GM23338 (cell line): Measurements from ENCODE around the gene REEP6. TPM values are rescaled to one million over a fixed set of nuclear protein-coding genes. Genes with fewer than 3 reads are reported as not detected.

Experiments used
- ATAC-seq: fragments of 200-7000 bp; cut with Tn5 transposase; 3 replicates; pipeline ENCODE4 v1.9.1; 2020
- DNase-seq: peaks from one replicate; pipeline ENCODE4 v3.0.0-alpha.2; 2015; ENCODE audit warnings: low spot score
- H2AFZ ChIP-seq: fragments of 200-600 bp; sonication (generic); 2 replicates; pipeline ENCODE4 v1.8.0; 2016; ENCODE audit warnings: antibody characterized with exemption, mild to moderate bottlenecking, moderate library complexity
- H3F3A ChIP-seq: fragments of 200-600 bp; sonication (generic); replicated peaks from 2 replicates; pipeline ENCODE4 v1.8.0; 2017; ENCODE audit warnings: antibody characterized with exemption, mixed run types, low read depth
- H3K27ac ChIP-seq: fragments of 200-600 bp; sonication (generic); 2 replicates; pipeline ENCODE4 v1.6.1; 2016; ENCODE audit warnings: low read depth
- H3K27me3 ChIP-seq: fragments of 200-600 bp; sonication (generic); 2 replicates; pipeline ENCODE4 v1.8.0; 2016; ENCODE audit warnings: mild to moderate bottlenecking, mixed run types, moderate library complexity; ENCODE audit not compliant: insufficient read depth
- H3K36me3 ChIP-seq: fragments of 200-600 bp; sonication (generic); 2 replicates; pipeline ENCODE4 v1.8.0; 2016; ENCODE audit warnings: mild to moderate bottlenecking; ENCODE audit not compliant: insufficient read depth
- H3K4me1 ChIP-seq: fragments of 200-600 bp; sonication (generic); 2 replicates; pipeline ENCODE4 v1.8.0; 2016; ENCODE audit warnings: mild to moderate bottlenecking, moderate library complexity; ENCODE audit not compliant: insufficient read depth
- H3K4me2 ChIP-seq: fragments of 200-600 bp; sonication (generic); 2 replicates; pipeline ENCODE4 v1.7.1; 2017; ENCODE audit warnings: mixed run types
- H3K4me3 ChIP-seq: fragments of 200-600 bp; sonication (generic); 2 replicates; pipeline ENCODE4 v1.6.1; 2016; ENCODE audit warnings: mixed run types
- H3K79me2 ChIP-seq: fragments of 200-600 bp; sonication (generic); replicated peaks from 2 replicates; pipeline ENCODE4 v1.8.0; 2017; ENCODE audit warnings: mild to moderate bottlenecking; ENCODE audit not compliant: insufficient read depth
- H3K9me2 ChIP-seq: fragments of 200-600 bp; sonication (generic); 2 replicates; pipeline ENCODE4 v1.8.0; 2017; ENCODE audit not compliant: insufficient read depth
- H4K20me1 ChIP-seq: fragments of 200-600 bp; sonication (generic); replicated peaks from 2 replicates; pipeline ENCODE4 v1.8.0; 2017; ENCODE audit warnings: mild to moderate bottlenecking; ENCODE audit not compliant: insufficient read depth
- H3K27ac Mint-ChIP-seq: 2 replicates; pipeline ENCODE4 v1.8.0; 2020; ENCODE audit warnings: inconsistent platforms, mild to moderate bottlenecking, moderate library complexity, mixed read lengths
- H3K27me3 Mint-ChIP-seq: 3 replicates; pipeline ENCODE4 v1.8.0; 2022; ENCODE audit warnings: low read depth, mild to moderate bottlenecking, moderate library complexity, mixed read lengths, inconsistent platforms; ENCODE audit not compliant: insufficient read depth, poor library complexity
- H3K36me3 Mint-ChIP-seq: 3 replicates; pipeline ENCODE4 v1.8.0; 2021; ENCODE audit warnings: low read depth, mild to moderate bottlenecking, inconsistent platforms, moderate library complexity, mixed read lengths
- H3K4me1 Mint-ChIP-seq: 3 replicates; pipeline ENCODE4 v1.8.0; 2020; ENCODE audit warnings: mild to moderate bottlenecking, inconsistent platforms, mixed read lengths
- H3K4me3 Mint-ChIP-seq: 3 replicates; pipeline ENCODE4 v1.8.0; 2021; ENCODE audit warnings: moderate library complexity, mild to moderate bottlenecking, inconsistent platforms, mixed read lengths
- H3K9me3 Mint-ChIP-seq: 3 replicates; pipeline ENCODE4 v1.8.0; 2020; ENCODE audit warnings: moderate library complexity, mild to moderate bottlenecking, inconsistent platforms, mixed read lengths
- CREB1 ChIP-seq: fragments of 250-450 bp; sonication (Bioruptor Pico); IDR thresholded peaks from 2 replicates; pipeline ENCODE4 v1.5.0; 2020; ENCODE audit warnings: low read depth, mild to moderate bottlenecking, moderate library complexity
- CTCF ChIP-seq, 2 experiments: fragments of 200-600 bp in 1 of 2; sonication (generic) in 1 of 2; conservative IDR thresholded peaks; 2 replicates each; pipeline versions ENCODE4 v1.5.1 to v1.6.1; 2016 to 2017; ENCODE audit warnings: antibody characterized with exemption in 2 of 2, low read depth in 2 of 2, mild to moderate bottlenecking in 2 of 2, moderate library complexity in 1 of 2
- EZH2 ChIP-seq: fragments of 200-600 bp; sonication (generic); IDR thresholded peaks from one replicate; pipeline ENCODE4 v1.8.0; 2017; ENCODE audit warnings: antibody characterized with exemption, mild to moderate bottlenecking, low read depth; ENCODE audit not compliant: unreplicated experiment
- EZH2phosphoT487 ChIP-seq: fragments of 200-600 bp; sonication (generic); IDR thresholded peaks from one replicate; pipeline ENCODE4 v1.8.1; 2018; ENCODE audit warnings: antibody characterized with exemption; ENCODE audit not compliant: unreplicated experiment
- NANOG ChIP-seq: IDR thresholded peaks from 2 replicates; pipeline ENCODE4 v1.6.1; 2016; ENCODE audit warnings: antibody characterized with exemption, borderline replicate concordance
- POLR2AphosphoS5 ChIP-seq: IDR thresholded peaks from 2 replicates; pipeline ENCODE4 v1.6.1; 2016; ENCODE audit warnings: antibody characterized with exemption, low read depth
- REST ChIP-seq: IDR thresholded peaks from one replicate; pipeline ENCODE4 v1.6.1; 2018; ENCODE audit warnings: antibody characterized with exemption; ENCODE audit not compliant: unreplicated experiment
- STAT1 ChIP-seq: IDR thresholded peaks from one replicate; pipeline ENCODE4 v1.6.1; 2016; ENCODE audit warnings: antibody characterized with exemption; ENCODE audit not compliant: unreplicated experiment
- ZNF114 ChIP-seq: fragments of 250-450 bp; sonication (Bioruptor Pico); IDR thresholded peaks from 2 replicates; pipeline ENCODE4 v1.5.0; 2020; ENCODE audit warnings: mild to moderate bottlenecking, moderate library complexity
- ZNF331 ChIP-seq: fragments of 250-450 bp; sonication (Bioruptor Pico); IDR thresholded peaks from 2 replicates; pipeline ENCODE4 v1.5.0; 2020; ENCODE audit warnings: low read depth, mild to moderate bottlenecking, moderate library complexity
- polyA plus RNA-seq: library from polyadenylated mRNA; unstranded; fragments of >200 nt; fragmentation: Nextera tagmentation; extraction: Ambion mirVana; gene quantifications from 2 replicates; pipeline ENCODE4 v1.2.1, GENCODE V29; 2016
- total RNA-seq: library from RNA; depleted of rRNA; stranded (reverse); fragments of >200 nt; shearing (Covaris generic); gene quantifications from 2 replicates; pipeline ENCODE4 v1.2.3, GENCODE V29; 2014
- TF ChIP-seq, protein P1 (sequence below): IDR thresholded peaks from 2 replicates; pipeline ENCODE4 v1.6.1; 2016; ENCODE audit warnings: antibody characterized with exemption

Gene REEP6
- total and polyA plus RNA-seq, 2 experiments from 2014 or later = 15.2 to 20.0 TPM

- Histone ChIP-seq H3K9me2 (no peaks in the 10 kb centered on the region), H3F3A (0 out of 2 replicates have a peak, but pooled peaks cover 10% of the 10 kb centered on the region), H3K27ac (no peak overlapping the region), H3K4me3 (no peak overlapping the region), H2AFZ (no peak overlapping the region), H3K4me2 (no peak overlapping the region), H3K36me3 (no peaks in the 10 kb centered on the region), H3K4me1 (peaks cover 4% of the 10 kb centered on the region; the same call in 1 of the 2 replicates), H3K27me3 (no peaks in the 10 kb centered on the region), H4K20me1 (peaks cover 5% of the 10 kb centered on the region; the same call in 1 of the 2 replicates), H3K79me2 (peaks cover 10% of the 10 kb centered on the region)
- H3K9me3 Mint-ChIP-seq = no peaks in the 10 kb centered on the region; the same call in 2 of the 3 replicates
- H3K27ac Mint-ChIP-seq = no peak overlapping the region
- peak in 1 of 2 experiments; percentile 19; a peak in 1 of 4 replicates for TF ChIP-seq CTCF (conservative IDR thresholded peaks at IDR 0.05; ENCODE audit: low read depth in 2 of 2)
- no peak for TF ChIP-seq STAT1
- H3K27me3 Mint-ChIP-seq = peaks cover 7% of the 10 kb centered on the region
- H3K36me3 Mint-ChIP-seq = peaks cover under 1% of the 10 kb centered on the region; the same call in 2 of the 3 replicates
- DNase-seq (no peak), ATAC-seq (no peak)
- H3K4me1 Mint-ChIP-seq = peaks cover under 1% of the 10 kb centered on the region; the same call in 2 of the 3 replicates
- H3K4me3 Mint-ChIP-seq = no peak overlapping the region
Observed at GRCh38 chr19:1482361-1483130, 8.4 kb upstream of the REEP6 start.

GRCh38 chr19:1483131-1483978, 7.6 kb upstream of the REEP6 start:
- H2AFZ ChIP-seq = no peak overlapping the region
- H3F3A ChIP-seq = 0 out of 2 replicates have a peak, but pooled peaks cover 5% of the 10 kb centered on the region
- Mint-ChIP-seq H3K36me3 (no peaks in the 10 kb centered on the region; the same call in 1 of the 3 replicates), H3K27ac (no peak overlapping the region), H3K4me1 (no peaks in the 10 kb centered on the region; the same call in 1 of the 3 replicates), H3K4me3 (no peak overlapping the region), H3K9me3 (no peaks in the 10 kb centered on the region; the same call in 2 of the 3 replicates), H3K27me3 (peaks cover 7% of the 10 kb centered on the region)
- no peaks in the 10 kb centered on the region for H3K36me3 ChIP-seq
- no peak overlapping the region for H3K4me2 ChIP-seq
- no peak overlapping the region for H3K4me3 ChIP-seq
- H3K9me2 ChIP-seq = no peaks in the 10 kb centered on the region
- H4K20me1 ChIP-seq = no peaks in the 10 kb centered on the region; the same call in 1 of the 2 replicates
- ATAC-seq (no peak), DNase-seq (no peak)
- no peaks in the 10 kb centered on the region for H3K27me3 ChIP-seq
- no peak overlapping the region for H3K27ac ChIP-seq
- H3K4me1 ChIP-seq = peaks cover under 1% of the 10 kb centered on the region; the same call in 1 of the 2 replicates
- H3K79me2 ChIP-seq = peaks cover 2% of the 10 kb centered on the region
- TF ChIP-seq ZNF331 = no peak
- TF ChIP-seq POLR2AphosphoS5 = no peak
- no peak for TF ChIP-seq REST
- TF ChIP-seq NANOG = no peak
- no peak for TF ChIP-seq EZH2phosphoT487
- TF ChIP-seq, protein P1, sequence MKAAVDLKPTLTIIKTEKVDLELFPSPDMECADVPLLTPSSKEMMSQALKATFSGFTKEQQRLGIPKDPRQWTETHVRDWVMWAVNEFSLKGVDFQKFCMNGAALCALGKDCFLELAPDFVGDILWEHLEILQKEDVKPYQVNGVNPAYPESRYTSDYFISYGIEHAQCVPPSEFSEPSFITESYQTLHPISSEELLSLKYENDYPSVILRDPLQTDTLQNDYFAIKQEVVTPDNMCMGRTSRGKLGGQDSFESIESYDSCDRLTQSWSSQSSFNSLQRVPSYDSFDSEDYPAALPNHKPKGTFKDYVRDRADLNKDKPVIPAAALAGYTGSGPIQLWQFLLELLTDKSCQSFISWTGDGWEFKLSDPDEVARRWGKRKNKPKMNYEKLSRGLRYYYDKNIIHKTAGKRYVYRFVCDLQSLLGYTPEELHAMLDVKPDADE = no peak
- no peak for TF ChIP-seq STAT1
- no peak for TF ChIP-seq EZH2
- no peak for TF ChIP-seq CTCF (conservative IDR thresholded peaks at IDR 0.05; ENCODE audit: low read depth in 2 of 2)
- TF ChIP-seq ZNF114 (CRISPR knock-in tag) = no peak
- TF ChIP-seq CREB1 (CRISPR knock-in tag) = no peak
